GM23248 (cell line): ENCODE measurements around the gene C3orf18. TPM values are rescaled to one million over a fixed set of nuclear protein-coding genes. Genes with fewer than 3 reads are reported as not detected.

Source experiments
- DNase-seq: peaks from one replicate; pipeline ENCODE4 v3.0.0-alpha.2; 2015
- H2AFZ ChIP-seq: fragments of 200-600 bp; sonication (generic); 2 replicates; pipeline ENCODE4 v1.6.1; 2016; ENCODE audit warnings: antibody characterized with exemption
- H3F3A ChIP-seq: fragments of 200-600 bp; sonication (generic); 2 replicates; pipeline ENCODE4 v1.6.1; 2016; ENCODE audit warnings: mild to moderate bottlenecking, antibody characterized with exemption, mixed run types; ENCODE audit not compliant: insufficient read depth
- H3K27ac ChIP-seq: fragments of 200-600 bp; sonication (generic); 2 replicates; pipeline ENCODE4 v1.5.1; 2016; ENCODE audit warnings: mild to moderate bottlenecking
- H3K27me3 ChIP-seq: fragments of 200-600 bp; sonication (generic); replicated peaks from 2 replicates; pipeline ENCODE4 v1.6.1; 2016; ENCODE audit warnings: mild to moderate bottlenecking; ENCODE audit not compliant: insufficient read depth
- H3K36me3 ChIP-seq: fragments of 200-600 bp; sonication (generic); 2 replicates; pipeline ENCODE4 v1.6.1; 2016; ENCODE audit warnings: low read depth, mild to moderate bottlenecking
- H3K4me1 ChIP-seq: fragments of 200-600 bp; sonication (generic); 2 replicates; pipeline ENCODE4 v1.6.1; 2016; ENCODE audit warnings: mild to moderate bottlenecking; ENCODE audit not compliant: insufficient read depth
- H3K4me2 ChIP-seq: fragments of 200-600 bp; sonication (generic); one replicate; pipeline ENCODE4 v1.6.1; 2016; ENCODE audit warnings: mild to moderate bottlenecking; ENCODE audit not compliant: unreplicated experiment
- H3K4me3 ChIP-seq: fragments of 200-600 bp; sonication (generic); 2 replicates; pipeline ENCODE4 v1.5.1; 2016; ENCODE audit warnings: mild to moderate bottlenecking
- H3K79me2 ChIP-seq: fragments of 200-600 bp; sonication (generic); 2 replicates; pipeline ENCODE4 v1.6.1; 2016; ENCODE audit warnings: mild to moderate bottlenecking; ENCODE audit not compliant: insufficient read depth
- H3K9ac ChIP-seq: fragments of 200-600 bp; sonication (generic); 2 replicates; pipeline ENCODE4 v1.6.1; 2016; ENCODE audit warnings: mild to moderate bottlenecking
- H3K9me2 ChIP-seq: fragments of 200-600 bp; sonication (generic); 2 replicates; pipeline ENCODE4 v1.6.1; 2016; ENCODE audit warnings: mixed run types, mild to moderate bottlenecking, moderate library complexity; ENCODE audit not compliant: insufficient read depth
- H3K9me3 ChIP-seq: fragments of 200-600 bp; sonication (generic); one replicate; pipeline ENCODE4 v1.6.1; 2017; ENCODE audit warnings: low read depth
- H4K20me1 ChIP-seq: fragments of 200-600 bp; sonication (generic); 2 replicates; pipeline ENCODE4 v1.6.0; 2016; ENCODE audit not compliant: insufficient read depth
- EZH2 ChIP-seq: fragments of 200-600 bp; sonication (generic); IDR thresholded peaks from 2 replicates; pipeline ENCODE4 v1.6.1; 2018; ENCODE audit warnings: antibody characterized with exemption, mild to moderate bottlenecking; ENCODE audit not compliant: insufficient read depth, poor library complexity, severe bottlenecking
- EZH2phosphoT487 ChIP-seq: fragments of 200-600 bp; sonication (generic); IDR thresholded peaks from 2 replicates; pipeline ENCODE4 v1.6.1; 2018; ENCODE audit warnings: antibody characterized with exemption, moderate library complexity, mild to moderate bottlenecking, low read depth; ENCODE audit not compliant: insufficient read depth
- WGBS, 2 experiments: methylation state at CpG; one replicate each; pipeline ENCODE4 v1.1.6; 2015 to 2017; ENCODE audit warnings: low lambda C conversion rate in 2 of 2, low coverage in 1 of 2; ENCODE audit errors: missing lambda C conversion rate in 2 of 2; 5-methylcytosine and 5-hydroxymethylcytosine counted together
- in situ Hi-C: fragments of 300-500 bp; cut with MboI; formaldehyde crosslinking; loops from 2 replicates; pipeline ENCODE4 v1.15.0; 2020
- polyA plus RNA-seq: library from polyadenylated mRNA; unstranded; fragments of >200 nt; fragmentation: Nextera tagmentation; extraction: Ambion mirVana; gene quantifications from 2 replicates; pipeline ENCODE4 v1.2.1, GENCODE V29; 2016
- total RNA-seq: library from RNA; depleted of rRNA; stranded (reverse); fragments of >200 nt; shearing (Covaris generic); gene quantifications from 2 replicates; pipeline ENCODE4 v1.2.3, GENCODE V29; 2014

The C3orf18 gene
- total and polyA plus RNA-seq, 2 experiments from 2014 or later, result 17.3 to 17.4 TPM

DNA sequence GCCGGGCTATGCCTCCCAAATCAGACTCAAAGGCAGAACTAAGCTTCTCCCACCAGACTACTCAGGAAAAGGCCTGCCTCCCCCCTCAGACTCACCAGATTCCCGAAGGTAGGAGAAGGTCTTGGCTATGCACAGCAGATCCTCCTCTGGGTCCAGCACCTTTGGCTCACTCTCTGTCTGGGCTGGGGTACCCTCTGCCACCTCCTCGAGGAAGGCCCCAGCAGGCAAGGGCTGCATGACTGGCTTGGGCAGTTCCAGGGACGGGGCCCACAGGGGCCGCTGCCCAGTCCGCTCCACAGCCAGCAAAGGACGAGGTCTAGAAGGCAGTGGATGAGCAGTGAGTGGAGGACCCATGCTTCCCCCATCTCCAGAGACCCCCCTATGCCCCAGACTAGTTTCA lies 40.7 kb upstream of the C3orf18 start:
- Histone ChIP-seq H3K79me2 (no peaks in the 10 kb centered on the region), H3K4me2 (no peak overlapping the region), H3K27ac (no peak overlapping the region), H3K9me3 (no peaks in the 10 kb centered on the region), H3K4me3 (no peak overlapping the region), H2AFZ (no peak overlapping the region), H3F3A (no peaks in the 10 kb centered on the region), H3K27me3 (no peaks in the 10 kb centered on the region), H3K9me2 (no peaks in the 10 kb centered on the region), H4K20me1 (no peaks in the 10 kb centered on the region), H3K36me3 (no peaks in the 10 kb centered on the region), H3K9ac (no peak overlapping the region), H3K4me1 (no peaks in the 10 kb centered on the region)
- in situ Hi-C loops, result no loop called here
- no peak for DNase-seq
- no peak for TF ChIP-seq EZH2
- TF ChIP-seq EZH2phosphoT487, result no peak
- 79 to 80% methylated on average over 7 of the region's 7 CpGs for WGBS, 2 experiments

GRCh38 chr3:50607271-50608091 lies 39.9 kb upstream of the C3orf18 start:
- no peak for TF ChIP-seq EZH2phosphoT487
- no peak for TF ChIP-seq EZH2
- H3K9me3 ChIP-seq, result no peaks in the 10 kb centered on the region
- H3K36me3 ChIP-seq, result no peaks in the 10 kb centered on the region
- no peak for DNase-seq
- no peaks in the 10 kb centered on the region for H3K27me3 ChIP-seq
- no peaks in the 10 kb centered on the region for H3K79me2 ChIP-seq
- no peak overlapping the region for H3K4me2 ChIP-seq
- 93 to 95% methylated on average over 29 of the region's 29 CpGs for WGBS, 2 experiments
- H2AFZ ChIP-seq, result no peak overlapping the region
- peaks cover 2% of the 10 kb centered on the region for H3K4me1 ChIP-seq
- no peaks in the 10 kb centered on the region for H3K9me2 ChIP-seq
- H3K9ac ChIP-seq, result no peak overlapping the region
- in situ Hi-C loops, result no loop called here
- H3K4me3 ChIP-seq, result no peak overlapping the region
- H4K20me1 ChIP-seq, result no peaks in the 10 kb centered on the region
- 0 out of 2 replicates have a peak, but pooled peaks cover 2% of the 10 kb centered on the region for H3F3A ChIP-seq
- H3K27ac ChIP-seq, result no peak overlapping the region

GRCh38 chr3:50606596-50606995 lies 39.0 kb upstream of the C3orf18 start:
- H3K79me2 ChIP-seq, result no peaks in the 10 kb centered on the region
- no peak overlapping the region for H3K4me3 ChIP-seq
- H3K9me3 ChIP-seq, result no peaks in the 10 kb centered on the region
- no peak overlapping the region for H3K9ac ChIP-seq
- in situ Hi-C loops, result no loop called here
- H3K9me2 ChIP-seq, result no peaks in the 10 kb centered on the region
- H3K4me2 ChIP-seq, result no peak overlapping the region
- peaks cover 8% of the 10 kb centered on the region; the same call in 1 of the 2 replicates for H3F3A ChIP-seq
- no peaks in the 10 kb centered on the region for H3K36me3 ChIP-seq
- WGBS, 2 experiments, result 60 to 69% methylated on average over 6 of the region's 6 CpGs
- H4K20me1 ChIP-seq, result no peaks in the 10 kb centered on the region
- no peak overlapping the region for H2AFZ ChIP-seq
- H3K27me3 ChIP-seq, result no peaks in the 10 kb centered on the region
- TF ChIP-seq EZH2phosphoT487 (no peak), EZH2 (no peak)
- H3K4me1 ChIP-seq, result peaks cover 11% of the 10 kb centered on the region
- DNase-seq, result no peak
- H3K27ac ChIP-seq, result no peak overlapping the region

GRCh38 chr3:50605901-50606326 lies 38.4 kb upstream of the C3orf18 start:
- H3K9me2 ChIP-seq, result no peaks in the 10 kb centered on the region
- no peak overlapping the region for H2AFZ ChIP-seq
- TF ChIP-seq EZH2phosphoT487 (no peak), EZH2 (no peak)
- WGBS, 2 experiments, result 77 to 80% methylated on average over 5 of the region's 5 CpGs
- H3F3A ChIP-seq, result peaks cover 12% of the 10 kb centered on the region; the same call in 1 of the 2 replicates
- H3K36me3 ChIP-seq, result no peaks in the 10 kb centered on the region
- in situ Hi-C loops, result no loop called here
- H3K27ac ChIP-seq, result no peak overlapping the region
- H3K79me2 ChIP-seq, result no peaks in the 10 kb centered on the region
- H3K4me1 ChIP-seq, result peaks cover 15% of the 10 kb centered on the region
- H3K9ac ChIP-seq, result no peak overlapping the region
- H3K4me3 ChIP-seq, result no peak overlapping the region
- DNase-seq, result no peak
- H3K9me3 ChIP-seq, result no peaks in the 10 kb centered on the region
- no peaks in the 10 kb centered on the region for H3K27me3 ChIP-seq
- H3K4me2 ChIP-seq, result no peak overlapping the region
- H4K20me1 ChIP-seq, result no peaks in the 10 kb centered on the region
